ENCODE measurements around the gene FSTL1.

DNA sequence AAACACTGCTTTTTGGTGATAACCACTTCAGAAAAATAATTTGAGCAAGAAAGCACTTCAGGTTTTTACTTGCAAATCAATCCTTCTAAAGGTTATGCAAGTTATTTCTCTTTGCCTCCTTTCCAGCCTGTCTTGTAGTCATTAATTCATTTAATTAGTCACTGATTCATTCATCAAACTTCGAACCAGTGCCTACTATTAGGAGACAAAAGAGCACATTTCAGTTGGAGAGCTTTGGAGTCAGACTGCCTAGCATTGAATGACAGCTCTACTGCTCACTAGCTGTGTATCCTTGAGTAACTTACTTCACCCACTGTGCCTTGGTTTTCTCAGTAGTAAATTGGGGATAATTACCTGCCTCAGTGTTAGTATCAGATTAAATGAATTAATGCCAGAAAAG is 86.7 kb downstream of the FSTL1 start:
- TF ChIP-seq, protein P1, sequence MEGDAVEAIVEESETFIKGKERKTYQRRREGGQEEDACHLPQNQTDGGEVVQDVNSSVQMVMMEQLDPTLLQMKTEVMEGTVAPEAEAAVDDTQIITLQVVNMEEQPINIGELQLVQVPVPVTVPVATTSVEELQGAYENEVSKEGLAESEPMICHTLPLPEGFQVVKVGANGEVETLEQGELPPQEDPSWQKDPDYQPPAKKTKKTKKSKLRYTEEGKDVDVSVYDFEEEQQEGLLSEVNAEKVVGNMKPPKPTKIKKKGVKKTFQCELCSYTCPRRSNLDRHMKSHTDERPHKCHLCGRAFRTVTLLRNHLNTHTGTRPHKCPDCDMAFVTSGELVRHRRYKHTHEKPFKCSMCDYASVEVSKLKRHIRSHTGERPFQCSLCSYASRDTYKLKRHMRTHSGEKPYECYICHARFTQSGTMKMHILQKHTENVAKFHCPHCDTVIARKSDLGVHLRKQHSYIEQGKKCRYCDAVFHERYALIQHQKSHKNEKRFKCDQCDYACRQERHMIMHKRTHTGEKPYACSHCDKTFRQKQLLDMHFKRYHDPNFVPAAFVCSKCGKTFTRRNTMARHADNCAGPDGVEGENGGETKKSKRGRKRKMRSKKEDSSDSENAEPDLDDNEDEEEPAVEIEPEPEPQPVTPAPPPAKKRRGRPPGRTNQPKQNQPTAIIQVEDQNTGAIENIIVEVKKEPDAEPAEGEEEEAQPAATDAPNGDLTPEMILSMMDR (IDR thresholded peaks at IDR 0.05) = no peak
- TF ChIP-seq POLR2A (IDR thresholded peaks at IDR 0.05) = no peak

Measured in heart left ventricle (tissue), 13 donors.